ENCODE data around the gene COLEC12.

The COLEC12 gene
- total RNA-seq, result 0 to 0.91 (median 0.23) reads per million in 4 experiments

DNA sequence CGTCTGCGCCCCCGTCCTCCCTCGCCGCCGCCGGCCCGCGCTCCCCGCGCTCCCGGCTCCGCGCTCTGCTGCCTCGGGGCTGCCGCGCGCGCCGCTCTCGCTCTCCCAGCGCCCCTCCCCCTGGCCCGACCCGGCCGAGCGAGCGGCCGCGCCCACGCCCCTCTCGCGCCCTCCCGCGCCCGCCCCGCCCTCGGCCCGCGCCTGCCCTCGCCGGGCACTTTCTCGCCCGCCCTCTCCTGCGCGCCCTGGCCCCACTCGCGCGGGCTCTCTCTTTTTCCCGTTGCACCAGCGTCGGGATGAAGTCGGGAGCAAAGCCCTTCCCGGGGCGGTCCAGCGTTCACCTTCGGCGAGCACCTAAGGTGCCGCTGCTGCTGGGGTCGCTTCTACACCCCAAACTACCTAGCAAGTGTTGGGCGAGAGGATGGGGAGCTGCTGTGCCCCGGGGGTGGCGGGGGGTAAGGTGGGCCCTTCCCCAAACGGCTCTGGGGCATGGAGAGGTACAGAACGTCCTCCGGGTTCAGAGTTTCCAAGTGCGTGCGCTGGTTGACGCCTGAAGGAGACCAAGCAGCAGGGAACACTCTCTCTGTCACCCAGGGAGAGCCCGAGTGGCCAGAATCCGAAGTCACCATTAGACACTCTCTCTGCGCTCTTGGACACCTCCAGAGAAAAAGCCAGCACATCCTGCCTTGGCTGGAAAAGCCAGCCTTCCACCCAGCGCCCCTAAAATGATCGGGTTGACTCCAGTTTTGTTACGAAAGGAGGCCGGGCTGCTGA is at the start of gene COLEC12:
COLEC12 (minus strand) TSS at position 70 of the 774 bp plus-strand sequence. CDS start 187 bp downstream, outside the sequence.
- no peak for DNase-seq

DNA sequence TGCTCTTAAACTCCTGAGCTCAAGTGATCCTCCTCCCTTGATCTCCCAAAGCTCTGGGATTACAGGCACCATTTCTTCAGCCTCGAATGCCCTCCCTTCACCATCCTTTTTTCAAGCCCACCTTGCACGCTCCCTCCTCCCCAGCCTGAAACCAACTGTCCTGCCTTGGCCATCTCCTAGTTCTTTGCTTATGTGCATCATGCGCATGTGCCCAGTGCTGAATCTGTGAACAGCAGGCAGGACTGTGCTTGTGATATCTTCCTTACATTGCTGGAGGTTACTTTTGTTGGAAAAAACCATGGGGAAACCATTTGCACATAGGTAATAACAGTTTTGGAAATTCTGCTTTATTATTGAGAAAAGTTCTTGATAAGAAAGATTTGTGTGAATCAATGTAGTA is 49.5 kb upstream of the COLEC12 start:
- no peak for DNase-seq

GRCh38 chr18:543447-544078 is 43.1 kb upstream of the COLEC12 start:
- no peak for DNase-seq

DNA sequence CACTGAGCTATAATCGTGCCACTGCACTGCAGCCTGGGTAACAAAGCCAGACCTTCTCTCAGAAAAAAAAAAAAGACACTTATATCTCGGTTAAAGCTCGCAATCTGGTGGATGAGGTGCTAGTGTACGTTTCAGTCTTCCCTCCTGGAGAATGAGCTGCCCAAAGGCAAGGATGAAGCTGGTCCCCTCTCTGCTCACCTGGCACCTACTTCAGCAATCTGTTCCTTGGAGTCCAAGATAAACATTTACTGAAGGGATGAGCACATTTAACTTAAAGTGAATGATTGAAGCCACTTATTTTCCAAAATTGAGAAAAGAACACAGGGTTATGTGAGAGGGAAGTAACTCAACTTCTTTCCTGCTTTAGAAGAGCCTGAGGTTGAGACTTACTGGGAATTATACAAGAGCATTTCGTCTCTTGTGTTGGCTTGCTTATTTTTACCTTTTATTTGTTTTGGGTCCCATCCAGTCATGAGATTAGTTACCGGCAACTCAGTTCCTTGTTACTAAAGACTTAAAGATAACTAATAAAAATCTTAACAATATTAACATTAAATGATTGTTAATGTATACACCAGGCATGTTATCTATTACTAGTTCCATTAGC is 33.6 kb upstream of the COLEC12 start:
- DNase-seq, result no peak

- DNase-seq, result no peak
These were observed 32.1 kb upstream of the COLEC12 start for GRCh38 chr18:532632-533031.

DNA sequence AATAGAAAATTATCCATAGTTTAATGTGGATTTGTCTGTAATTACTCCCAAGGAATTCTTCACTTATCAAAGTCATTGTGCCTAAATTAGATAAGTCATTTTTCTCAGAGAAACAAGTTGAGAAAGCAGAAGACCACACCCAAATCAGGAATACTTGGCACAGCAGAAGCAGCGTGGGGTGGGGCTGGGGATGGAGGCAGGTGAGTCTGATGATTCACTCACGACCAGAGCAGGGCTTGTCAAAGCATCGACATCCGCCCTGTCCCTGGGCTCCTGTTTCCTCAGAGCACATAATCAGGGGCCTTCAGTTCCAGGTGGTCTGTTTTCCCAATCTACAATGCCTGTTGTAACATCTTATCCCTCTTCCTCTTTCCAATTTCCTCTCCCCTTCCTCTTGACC is 31.5 kb upstream of the COLEC12 start:
- DNase-seq, result no peak

DNA sequence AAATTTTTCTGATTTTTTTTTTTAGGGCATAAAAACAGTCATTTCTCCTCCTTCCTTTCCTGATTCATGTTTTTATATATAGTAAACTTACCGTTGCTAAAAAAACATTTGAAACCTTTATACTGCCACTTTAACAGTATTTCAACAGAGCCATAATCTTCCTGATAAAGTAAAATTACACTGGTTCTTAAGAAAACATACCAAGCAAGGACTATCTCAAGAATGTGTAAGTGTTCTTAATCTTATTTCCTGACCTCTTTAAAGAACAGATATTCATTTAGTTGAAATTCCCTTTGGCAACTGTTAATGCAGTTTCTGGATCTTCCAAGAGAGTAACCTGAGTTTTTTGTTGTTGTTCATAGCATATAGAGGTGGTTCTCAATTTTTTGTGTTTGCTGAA is 26.6 kb upstream of the COLEC12 start:
- no peak for DNase-seq

GRCh38 chr18:526681-527080 is 26.2 kb upstream of the COLEC12 start:
- DNase-seq, result no peak

DNA sequence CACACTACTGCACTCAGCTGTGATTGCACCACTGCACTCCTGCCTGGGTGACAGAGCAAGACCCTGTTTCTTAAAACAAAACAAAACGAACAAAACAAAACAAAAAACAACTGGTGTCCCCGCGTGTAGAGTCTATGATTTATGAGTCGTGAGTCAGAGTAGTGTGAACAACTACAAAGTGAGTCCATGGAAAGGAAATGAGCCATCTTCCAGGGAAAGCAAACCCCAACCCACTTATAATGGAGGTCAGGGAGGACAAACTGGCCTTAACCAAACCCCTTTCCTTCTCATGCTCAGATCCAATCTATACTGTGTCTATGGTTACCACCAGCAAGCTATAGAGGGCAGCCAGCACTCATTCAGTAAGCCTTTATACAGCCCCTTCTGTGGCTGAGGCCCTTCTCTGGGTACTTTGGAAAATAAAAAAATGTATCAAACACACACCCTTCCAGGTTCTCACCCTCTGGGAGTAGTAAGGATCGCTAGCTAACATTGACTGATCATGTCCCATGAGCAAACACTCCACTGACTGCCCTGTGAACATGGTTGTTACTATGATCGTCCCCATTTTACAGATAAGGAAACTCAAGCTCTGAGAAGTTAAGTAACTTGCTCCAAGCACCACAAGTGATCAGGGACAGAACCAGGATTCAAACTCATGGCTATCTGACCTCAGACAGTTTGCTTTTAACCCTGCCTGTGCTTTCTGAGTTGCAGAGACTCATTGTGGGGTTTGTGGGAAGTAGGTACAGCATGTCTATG is 24.7 kb upstream of the COLEC12 start:
- no peak for DNase-seq

DNA sequence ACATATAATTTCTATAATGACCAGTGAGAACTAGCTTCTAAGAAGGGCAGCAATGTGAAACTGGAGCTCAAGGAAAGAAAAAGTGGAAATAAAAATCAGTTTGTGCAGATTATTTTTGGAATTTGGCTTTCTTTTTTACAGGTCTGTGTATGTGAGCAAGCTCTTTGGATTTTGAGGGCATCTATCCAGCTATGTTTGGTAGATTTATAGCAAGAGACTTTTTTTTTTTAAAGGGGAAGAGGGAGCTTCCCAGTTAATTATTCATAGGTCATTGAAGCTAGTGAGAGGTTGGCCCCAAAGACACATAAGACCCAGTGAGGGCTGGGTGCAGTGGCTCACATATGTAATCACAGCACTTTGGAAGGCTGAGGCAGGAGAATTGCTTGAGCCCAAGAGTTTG is 24.0 kb upstream of the COLEC12 start:
- DNase-seq, result no peak

- no peak for DNase-seq
These were observed 23.1 kb upstream of the COLEC12 start for GRCh38 chr18:523561-523960.

- no peak for DNase-seq
These were observed 18.7 kb upstream of the COLEC12 start for GRCh38 chr18:519019-519879.

GRCh38 chr18:518081-518480 is 17.6 kb upstream of the COLEC12 start:
- no peak for DNase-seq

DNA sequence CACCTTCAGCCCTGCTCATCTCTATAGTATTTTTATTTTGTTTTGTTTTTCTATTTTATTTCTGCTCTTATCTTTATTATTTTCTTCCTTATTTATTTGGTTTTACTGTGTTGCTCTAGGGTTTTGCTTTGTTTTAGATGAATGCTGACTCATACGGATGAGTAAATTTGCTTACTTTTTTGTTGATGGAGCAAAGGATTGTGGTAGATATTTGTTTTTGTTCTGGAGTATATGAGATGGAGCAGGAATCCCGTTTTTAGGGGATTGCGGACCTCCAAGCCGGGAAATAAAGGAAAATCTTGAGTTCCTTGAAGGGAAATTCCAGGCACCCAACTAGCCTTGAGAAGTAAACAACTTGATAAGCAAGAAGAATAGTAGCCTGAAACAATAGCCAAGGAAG is 15.3 kb upstream of the COLEC12 start:
- no peak for DNase-seq

DNA sequence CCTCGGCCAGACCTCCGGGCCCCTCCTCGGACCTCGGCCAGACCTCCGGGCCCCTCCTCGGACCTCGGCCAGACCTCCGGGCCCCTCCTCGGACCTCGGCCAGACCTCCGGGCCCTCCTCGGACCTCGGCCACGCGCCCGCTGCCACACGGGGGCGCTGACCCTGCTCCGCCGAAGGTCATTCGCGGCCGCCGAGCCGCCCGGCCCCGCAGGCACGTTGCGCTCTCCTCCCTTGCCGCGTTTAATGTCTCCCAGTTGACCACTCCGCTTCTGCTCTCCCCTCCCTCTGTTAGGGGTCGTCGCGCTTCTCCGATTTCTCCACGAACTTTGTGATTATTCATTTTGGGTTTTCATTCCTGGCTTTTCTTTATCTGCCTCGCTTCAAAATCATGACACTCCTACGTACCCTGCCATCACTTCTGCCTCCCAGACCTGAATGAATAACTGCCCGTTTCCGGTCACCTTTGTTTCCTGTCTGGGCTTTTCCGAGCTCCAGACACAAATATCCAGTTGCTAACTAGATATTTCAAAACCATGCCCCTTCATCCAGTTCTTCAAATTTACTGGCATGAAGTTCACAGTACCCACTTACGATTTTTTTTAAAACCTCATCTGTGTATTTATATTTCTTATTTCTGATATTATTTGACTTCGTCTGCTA is 14.8 kb upstream of the COLEC12 start:
- DNase-seq, result no peak

DNA sequence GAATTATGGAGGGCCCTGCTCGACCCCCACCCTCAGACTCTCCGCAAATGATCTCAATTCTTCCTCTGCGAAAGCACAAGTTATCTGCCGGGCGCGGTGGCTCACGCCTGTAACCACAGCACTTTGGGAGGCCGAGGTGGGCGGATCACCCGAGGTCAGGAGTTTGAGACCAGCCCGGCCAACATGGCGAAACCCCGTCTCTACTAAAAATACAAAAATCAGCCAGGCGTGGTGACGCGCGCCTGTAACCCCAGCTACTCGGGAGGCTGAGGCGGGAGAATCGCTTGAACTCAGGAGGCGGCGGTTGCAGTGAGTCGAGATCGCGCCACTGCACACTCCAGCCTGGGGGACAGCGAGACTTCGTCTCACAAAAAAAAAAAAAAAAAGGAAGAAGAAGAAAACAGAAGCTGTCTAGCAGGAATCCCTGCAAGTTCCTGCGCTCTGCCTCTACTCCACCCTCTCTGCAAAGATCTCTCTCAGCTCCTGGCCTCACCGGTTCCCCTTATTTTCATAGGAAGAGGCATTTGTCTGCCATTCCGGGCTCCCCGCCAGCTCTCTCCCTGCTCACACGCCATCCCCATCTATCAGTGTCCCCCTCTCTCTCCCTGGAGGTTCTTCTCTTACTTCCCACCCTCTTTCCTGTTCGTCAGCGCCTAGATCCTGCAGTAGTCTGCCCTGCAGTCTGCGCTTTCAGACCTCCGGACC is 13.5 kb upstream of the COLEC12 start:
- no peak for DNase-seq

DNA sequence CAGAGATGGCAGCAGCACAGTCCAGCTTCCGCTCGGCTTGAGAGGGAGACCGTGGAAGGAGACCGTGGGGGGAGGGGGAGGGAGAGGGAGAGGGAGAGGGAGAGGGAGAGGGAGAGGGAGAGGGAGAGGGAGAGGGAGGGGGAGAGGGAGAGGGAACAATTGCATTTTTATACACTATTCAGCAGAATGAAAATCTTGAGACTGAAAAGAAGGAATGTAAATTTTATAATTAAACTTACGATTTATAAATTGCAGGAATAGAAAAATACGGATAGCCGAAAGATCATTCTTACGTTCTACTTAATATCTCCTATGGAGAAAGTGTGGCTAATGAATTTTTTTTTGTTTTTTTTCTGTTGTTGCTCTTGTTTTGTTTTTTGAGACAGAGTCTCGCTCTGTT is 12.5 kb upstream of the COLEC12 start:
- DNase-seq, result no peak

GRCh38 chr18:508835-509234 is 8.3 kb upstream of the COLEC12 start:
- no peak for DNase-seq

DNA sequence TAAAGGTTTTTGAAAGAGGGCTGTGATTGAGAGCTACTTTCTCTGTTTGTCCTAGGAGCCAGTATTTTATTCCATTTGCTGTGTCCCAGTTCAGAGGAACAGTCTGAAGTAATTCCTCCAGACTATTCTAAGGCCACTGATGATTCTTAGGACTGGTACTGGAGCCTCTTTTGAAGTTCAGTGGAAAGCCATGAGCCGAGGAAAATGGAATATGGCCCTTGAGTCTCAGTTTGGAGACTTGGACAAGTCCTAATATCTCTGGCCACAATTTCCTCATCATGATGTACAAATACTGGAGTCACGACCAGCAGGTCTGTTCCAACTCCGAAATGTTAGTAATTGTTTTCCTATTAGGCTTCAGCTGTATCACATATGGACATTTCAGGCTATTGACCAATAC is 7.1 kb upstream of the COLEC12 start:
- no peak for DNase-seq

- DNase-seq, result no peak
These were observed 6.3 kb upstream of the COLEC12 start for GRCh38 chr18:506801-507200.

DNA sequence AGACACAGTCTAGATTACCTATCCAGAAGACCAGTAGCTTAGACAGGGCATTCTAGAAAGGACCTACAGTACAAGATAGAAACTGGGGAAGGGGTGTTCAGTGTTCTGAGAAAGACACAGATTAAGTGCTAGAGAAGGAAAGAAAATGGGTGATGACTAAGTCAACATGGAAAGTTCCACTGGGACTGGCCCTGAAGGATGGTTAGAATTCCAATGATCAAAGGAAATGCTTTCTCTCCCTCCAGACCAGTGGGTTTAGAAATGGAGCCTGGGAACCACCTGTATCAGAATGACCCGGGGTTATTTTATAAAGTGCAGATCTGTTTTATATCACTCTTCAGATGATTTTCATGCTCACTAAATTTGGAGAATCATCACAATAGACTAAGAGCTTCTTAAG is 5.8 kb upstream of the COLEC12 start:
- DNase-seq, result no peak
